ENCODE measurements around the gene TSHZ3.

GRCh38 chr19:31257025-31257424 is 92.2 kb downstream of the TSHZ3 start:
- TF ChIP-seq POLR2A (IDR thresholded peaks at IDR 0.05) (no peak), CTCF (IDR thresholded peaks at IDR 0.05) (no peak)
